ENCODE results near the gene FOXK1. TPM values are rescaled to one million over a fixed set of nuclear protein-coding genes. Genes with fewer than 3 reads are reported as not detected.

The FOXK1 gene
- 10 to 100 TPM; 30.1 to 48.5 (median 33.4) TPM for total RNA-seq
- long read RNA-seq, donor 1, full-length matches to known transcripts = 9 of 39 reads
- long read RNA-seq, donor 1, partial matches to known transcripts = 17 of 39 reads
- long read RNA-seq, donor 1, other reads (novel, unspliced or antisense) = 13 of 39 reads
- long read RNA-seq, donor 2 = 0 reads

- H3K9me3 ChIP-seq = no peaks in the 10 kb centered on the region
- DNase-seq (peak; percentile 78 to 87 (median 84)), ATAC-seq (peak; percentile 89)
- intact Hi-C loops (cut with DNase I, micrococcal nuclease) = loop anchor here in 1 of 2 donors (5.0 kb wide), 1 partner anchor 65 kb away; no protein-coding TSS in a partner anchor
- H3K36me3 ChIP-seq (ENCODE audit: low read depth) = no peaks in the 10 kb centered on the region
- peaks cover 12% of the 10 kb centered on the region for H3K4me1 ChIP-seq (ENCODE audit: low read depth)
- TF ChIP-seq CTCF (IDR thresholded peaks at IDR 0.05) = no peak
- H3K4me3 ChIP-seq = peak within 1 kb of the TSS; percentile 84
These were observed at the start of gene FOXK1 for GRCh38 chr7:4681886-4682620. FOXK1 (plus strand) TSS chr7:4682295; CDS start chr7:4682309, 14 bp downstream.

- intact Hi-C loops (cut with DNase I, micrococcal nuclease) = no loop called here
- DNase-seq (no peak), ATAC-seq (peak; percentile 17)
- H3K36me3 ChIP-seq (ENCODE audit: low read depth) = no peaks in the 10 kb centered on the region
- peaks cover 7% of the 10 kb centered on the region for H3K4me1 ChIP-seq (ENCODE audit: low read depth)
- H3K9me3 ChIP-seq = no peaks in the 10 kb centered on the region
- TF ChIP-seq CTCF (IDR thresholded peaks at IDR 0.05) = no peak
- H3K4me3 ChIP-seq = no peak overlapping the region
These were observed 49.1 kb upstream of the FOXK1 start for GRCh38 chr7:4633012-4633411.

- TF ChIP-seq CTCF (IDR thresholded peaks at IDR 0.05) = no peak
- Histone ChIP-seq H3K9me3 (no peaks in the 10 kb centered on the region), H3K36me3 (ENCODE audit: low read depth) (no peaks in the 10 kb centered on the region), H3K4me3 (no peak overlapping the region), H3K4me1 (ENCODE audit: low read depth) (peaks cover 7% of the 10 kb centered on the region)
- DNase-seq (no peak), ATAC-seq (no peak)
- intact Hi-C loops (cut with DNase I, micrococcal nuclease) = no loop called here
These were observed 47.9 kb upstream of the FOXK1 start for GRCh38 chr7:4634166-4634565.

GRCh38 chr7:4638781-4639575, 43.1 kb upstream of the FOXK1 start:
- no peak for DNase-seq
- no peak for ATAC-seq
- Histone ChIP-seq H3K4me1 (ENCODE audit: low read depth) (peaks cover 4% of the 10 kb centered on the region), H3K36me3 (ENCODE audit: low read depth) (no peaks in the 10 kb centered on the region), H3K4me3 (no peak overlapping the region), H3K9me3 (no peaks in the 10 kb centered on the region)
- intact Hi-C loops (cut with DNase I, micrococcal nuclease) = no loop called here
- no peak for TF ChIP-seq CTCF (IDR thresholded peaks at IDR 0.05)

GRCh38 chr7:4641091-4641666, 40.9 kb upstream of the FOXK1 start:
- no peak for TF ChIP-seq CTCF (IDR thresholded peaks at IDR 0.05)
- peak; percentile 15 for ATAC-seq

More at GRCh38 chr7:4641091-4641666, 40.9 kb upstream of the FOXK1 start:
- H3K9me3 ChIP-seq = no peaks in the 10 kb centered on the region
- peak overlapping the region; percentile 30 for H3K4me3 ChIP-seq
- intact Hi-C loops (cut with DNase I, micrococcal nuclease) = no loop called here
- DNase-seq = no peak
- peaks cover 4% of the 10 kb centered on the region for H3K4me1 ChIP-seq (ENCODE audit: low read depth)
- H3K36me3 ChIP-seq (ENCODE audit: low read depth) = no peaks in the 10 kb centered on the region
